Pancreas (tissue), 10 donors: Measurements from ENCODE around the gene TBC1D14. TPM values are rescaled to one million over a fixed set of nuclear protein-coding genes. Genes with fewer than 3 reads are reported as not detected.
"Not testable (repeated sequence)": the region's sequence is repeated elsewhere in the genome, so short reads cannot be mapped to it uniquely, and the experiment has no call there.

ENCODE experiments used
- ATAC-seq, 4 donors: fragments of 200-7000 bp; cut with Tn5 transposase; one replicate each; pipeline versions ENCODE4 v1.8.0 to v1.9.1; 2020; ENCODE audit warnings: mild to moderate bottlenecking in 4 of 4, moderate library complexity in 4 of 4
- DNase-seq, 6 donors: peaks; one replicate each; pipeline ENCODE4 v3.0.0-alpha.2; 2020
- FAIRE-seq: peaks from 2 replicates; lab custom pipeline; 2012; peaks lifted over from hg19 to GRCh38; lab: Jason Lieb, UNC
- H3K27ac ChIP-seq, 4 donors: fragments of 200-600 bp; sonication (generic); 1 replicate in 3 of 4; 2 replicates in 1 of 4; pipeline versions ENCODE4 v1.5.0 to v1.8.0; 2020
- H3K27me3 ChIP-seq, 4 donors: fragments of 200-600 bp; one replicate each; pipeline ENCODE4 v1.8.0; 2021
- H3K36me3 ChIP-seq, 3 donors: fragments of 200-600 bp; sonication (generic) in 1 of 3; one replicate each; pipeline versions ENCODE4 v1.5.0 to v1.8.0; 2020 to 2021
- H3K4me1 ChIP-seq, 3 donors: fragments of 200-600 bp; one replicate each; pipeline ENCODE4 v1.8.0; 2021
- H3K4me3 ChIP-seq, 4 donors: fragments of 200-600 bp; sonication (generic) in 2 of 4; one replicate each; pipeline versions ENCODE4 v1.5.0 to v1.8.0; 2020 to 2021
- H3K9me3 ChIP-seq, 4 donors: fragments of 200-600 bp; one replicate each; pipeline ENCODE4 v1.8.0; 2021
- CTCF ChIP-seq, 4 donors: fragments of 200-600 bp; sonication (generic) in 3 of 4; IDR thresholded peaks; one replicate each; pipeline versions ENCODE4 v1.5.0 to v1.8.0; 2021; ENCODE audit warnings: antibody characterized with exemption in 4 of 4
- WGBS, 2 donors: extraction: QIAGEN DNeasy Blood & Tissue Kit; methylation state at CpG; one replicate each; pipeline ENCODE4 v1.1.7; 2013; 5-methylcytosine and 5-hydroxymethylcytosine counted together
- intact Hi-C, 3 donors: fragments of 100-400 bp; cut with DNase I; formaldehyde crosslinking; loops; one replicate each; pipeline versions ENCODE4 v1.11.1 to v1.14.2; 2022
- polyA plus RNA-seq, 2 donors: library from polyadenylated mRNA; stranded (reverse); fragments of 200-250 nt; gene quantifications; one replicate each; pipeline ENCODE4 v1.2.3, GENCODE V29; 2013
- total RNA-seq, 6 donors: library from RNA; stranded (reverse); fragmentation: NEBNext Ultra II Directional in 4 of 6; extraction: Animal tissue kit (Norgen Biotek cat#: 25700) in 4 of 6; gene quantifications; one replicate each; pipeline versions ENCODE4 v1.2.1 to v1.2.4, GENCODE V29; 2021 to 2023
- donor health status: healthy with polysubstance abuse.
- donor health status: DM: no; HTN: no; CAD: no; lungs with moderate emphysema.
- donor health status: DM: no; HTN: no; CAD: no.
- donor health status: control.
- donor health status: control.
- donor health status: Bipolar disorder and iron deficiency.
- donor health status: DM: yes; HTN: yes; CAD: no.
- donor health status: DM: no; HTN: no; CAD: no.
- donor health status: DM: no; HTN: no; CAD: no.
- donor health status: DM: yes; HTN: yes; CAD: no.

Gene TBC1D14
- total and polyA plus RNA-seq, 8 donors, result 8.9 to 23.9 (median 14.8) TPM

GRCh38 chr4:6889101-6889735 is 20.4 kb upstream of the TBC1D14 start:
- ATAC-seq (no peak), FAIRE-seq (no peak), DNase-seq (peak in 1 of 6 donors; percentile 68)
- intact Hi-C loops, result no loop called here
- Histone ChIP-seq H3K4me1 (peaks cover 0 to 23% (median 11%) of the 10 kb centered on the region in 3 donors), H3K27ac (no peak overlapping the region), H3K27me3 (no peaks in the 10 kb centered on the region), H3K36me3 (no peaks in the 10 kb centered on the region), H3K9me3 (no peaks in the 10 kb centered on the region), H3K4me3 (no peak overlapping the region)
- no peak for TF ChIP-seq CTCF (IDR thresholded peaks at IDR 0.05)
- WGBS, 2 donors, result 89 to 91% methylated on average over 37 of the region's 37 CpGs

GRCh38 chr4:6889736-6890324 is 19.8 kb upstream of the TBC1D14 start:
- Histone ChIP-seq H3K27ac (no peak overlapping the region), H3K4me3 (no peak overlapping the region), H3K27me3 (no peaks in the 10 kb centered on the region), H3K9me3 (no peaks in the 10 kb centered on the region), H3K36me3 (no peaks in the 10 kb centered on the region), H3K4me1 (peaks cover 0 to 24% (median 11%) of the 10 kb centered on the region in 3 donors)
- intact Hi-C loops, result no loop called here
- 91 to 96% methylated on average over 15 of the region's 15 CpGs for WGBS, 2 donors
- no peak for TF ChIP-seq CTCF (IDR thresholded peaks at IDR 0.05)
- DNase-seq (peak in 1 of 6 donors; percentile 68), FAIRE-seq (no peak), ATAC-seq (no peak)

DNA sequence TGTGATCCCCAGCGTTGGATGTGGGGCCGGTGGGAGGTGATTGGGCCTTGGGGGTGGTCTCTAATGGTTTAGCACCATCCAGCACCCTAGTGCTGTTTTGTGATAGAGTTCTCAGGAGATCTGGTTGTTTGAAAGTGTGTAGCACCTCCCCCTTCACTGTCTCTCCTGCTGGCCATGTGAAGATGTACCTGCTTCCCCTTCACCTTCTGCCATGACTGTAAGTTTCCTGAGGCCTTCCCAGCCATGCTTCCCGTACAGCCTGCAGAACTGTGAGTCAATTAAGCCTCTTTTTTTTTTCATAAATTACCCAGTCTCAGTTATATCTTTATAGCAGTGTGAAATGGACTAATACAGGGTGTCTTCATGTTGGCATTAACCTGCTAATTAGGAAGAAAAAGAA is 19.3 kb upstream of the TBC1D14 start:
- Histone ChIP-seq H3K27ac (no peak overlapping the region), H3K9me3 (no peaks in the 10 kb centered on the region), H3K27me3 (no peaks in the 10 kb centered on the region), H3K4me1 (peaks cover 0 to 24% (median 11%) of the 10 kb centered on the region in 3 donors), H3K36me3 (no peaks in the 10 kb centered on the region), H3K4me3 (no peak overlapping the region)
- no peak for DNase-seq
- no peak for TF ChIP-seq CTCF (IDR thresholded peaks at IDR 0.05)
- no peak for ATAC-seq
- FAIRE-seq, result no peak
- WGBS, 2 donors, result 94 to 95% methylated on average over 3 of the region's 3 CpGs
- intact Hi-C loops, result no loop called here

GRCh38 chr4:6890971-6891370 is 18.7 kb upstream of the TBC1D14 start:
- H3K9me3 ChIP-seq, H3K36me3 ChIP-seq, FAIRE-seq, DNase-seq, H3K27me3 ChIP-seq, intact Hi-C loops, H3K4me3 ChIP-seq, H3K27ac ChIP-seq, ATAC-seq: not testable (repeated sequence)
- peaks cover 0 to 20% (median 6%) of the 10 kb centered on the region in 3 donors for H3K4me1 ChIP-seq
- 93 to 99% methylated on average over 9 of the region's 9 CpGs for WGBS, 2 donors

- ATAC-seq (peak in 2 of 4 donors; percentile 11 to 12), FAIRE-seq (no peak), DNase-seq (no peak)
- Histone ChIP-seq H3K4me3 (no peak overlapping the region), H3K9me3 (no peaks in the 10 kb centered on the region), H3K27ac (no peak overlapping the region), H3K36me3 (no peaks in the 10 kb centered on the region), H3K4me1 (peaks cover 0 to 15% (median 0%) of the 10 kb centered on the region in 3 donors), H3K27me3 (no peaks in the 10 kb centered on the region)
- TF ChIP-seq CTCF (IDR thresholded peaks at IDR 0.05), result no peak
- intact Hi-C loops, result no loop called here
- WGBS, 2 donors, result 88 to 98% methylated on average over 10 of the region's 10 CpGs
Observed at GRCh38 chr4:6891436-6892170, 18.0 kb upstream of the TBC1D14 start.
